ENCODE results near the gene DBP.

The DBP gene

DNA sequence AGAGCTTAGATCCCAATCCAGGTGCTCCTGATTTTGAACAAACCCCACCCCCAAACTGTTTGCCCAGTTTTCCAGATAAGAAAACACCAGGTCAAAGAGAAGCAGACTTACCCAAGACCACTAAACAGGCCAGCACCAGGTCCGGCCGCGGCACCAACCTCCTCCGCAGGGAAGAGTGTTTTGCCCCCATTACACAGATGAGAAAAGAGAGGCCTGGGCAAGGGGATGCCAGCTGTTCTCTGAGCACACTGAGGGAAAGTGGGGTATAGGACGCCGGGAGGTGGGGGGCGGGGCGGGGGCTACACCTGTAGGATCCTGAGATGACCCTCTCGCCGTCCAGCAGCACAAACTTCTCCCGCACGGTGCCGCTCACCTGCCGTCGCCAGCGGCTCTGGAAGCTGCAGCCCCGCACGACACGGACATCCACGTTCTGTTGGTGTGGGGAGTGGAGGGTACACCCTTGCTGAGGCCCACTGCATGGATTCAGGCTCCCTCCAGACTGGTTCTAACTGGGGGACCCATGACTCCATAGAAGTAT is 27.5 kb downstream of the DBP start:
- DNase-seq, result no peak

DNA sequence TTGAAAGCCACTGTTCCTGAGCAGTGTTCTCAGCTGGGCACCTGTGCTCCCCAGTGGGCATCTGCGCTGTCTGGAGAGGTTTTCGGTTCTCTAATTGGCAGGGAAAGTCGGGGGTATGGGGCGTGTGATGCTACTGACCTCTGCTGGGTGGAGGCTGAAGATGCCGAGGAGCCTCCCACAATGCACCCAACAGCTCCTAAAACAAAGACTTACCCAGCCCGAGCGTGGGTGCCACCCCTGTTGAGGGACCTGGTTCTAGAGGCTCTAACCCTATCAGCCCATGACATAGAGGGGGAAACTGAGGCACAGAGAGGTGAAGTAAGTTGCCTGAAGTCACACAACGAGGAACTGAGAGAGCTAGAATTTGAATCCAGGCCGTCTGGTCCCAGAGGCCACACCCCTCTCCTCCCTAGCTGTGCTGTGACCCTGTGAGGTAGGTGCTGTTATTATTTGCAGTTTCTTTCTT is 28.3 kb downstream of the DBP start:
- DNase-seq, result peak; percentile 68 to 74

DNA sequence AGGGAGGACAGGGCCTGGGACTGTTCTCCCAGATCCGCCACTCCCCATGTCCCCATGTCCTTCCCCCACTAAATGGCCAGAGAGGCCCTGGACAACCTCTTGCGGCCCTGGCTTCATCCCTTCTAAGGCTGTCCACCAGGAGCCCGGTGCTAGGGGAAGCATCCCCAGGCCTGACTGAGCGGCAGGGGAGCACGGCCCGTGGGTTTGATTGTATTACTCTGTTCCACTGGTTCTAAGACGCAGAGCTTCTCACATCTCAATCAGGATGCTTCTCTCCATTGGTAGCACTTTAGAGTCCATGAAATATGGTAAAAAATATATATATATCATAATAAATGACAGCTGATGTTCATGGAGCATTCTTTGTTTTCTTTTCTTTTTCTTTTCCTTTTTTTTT is 29.8 kb downstream of the DBP start:
- no peak for DNase-seq

DNA sequence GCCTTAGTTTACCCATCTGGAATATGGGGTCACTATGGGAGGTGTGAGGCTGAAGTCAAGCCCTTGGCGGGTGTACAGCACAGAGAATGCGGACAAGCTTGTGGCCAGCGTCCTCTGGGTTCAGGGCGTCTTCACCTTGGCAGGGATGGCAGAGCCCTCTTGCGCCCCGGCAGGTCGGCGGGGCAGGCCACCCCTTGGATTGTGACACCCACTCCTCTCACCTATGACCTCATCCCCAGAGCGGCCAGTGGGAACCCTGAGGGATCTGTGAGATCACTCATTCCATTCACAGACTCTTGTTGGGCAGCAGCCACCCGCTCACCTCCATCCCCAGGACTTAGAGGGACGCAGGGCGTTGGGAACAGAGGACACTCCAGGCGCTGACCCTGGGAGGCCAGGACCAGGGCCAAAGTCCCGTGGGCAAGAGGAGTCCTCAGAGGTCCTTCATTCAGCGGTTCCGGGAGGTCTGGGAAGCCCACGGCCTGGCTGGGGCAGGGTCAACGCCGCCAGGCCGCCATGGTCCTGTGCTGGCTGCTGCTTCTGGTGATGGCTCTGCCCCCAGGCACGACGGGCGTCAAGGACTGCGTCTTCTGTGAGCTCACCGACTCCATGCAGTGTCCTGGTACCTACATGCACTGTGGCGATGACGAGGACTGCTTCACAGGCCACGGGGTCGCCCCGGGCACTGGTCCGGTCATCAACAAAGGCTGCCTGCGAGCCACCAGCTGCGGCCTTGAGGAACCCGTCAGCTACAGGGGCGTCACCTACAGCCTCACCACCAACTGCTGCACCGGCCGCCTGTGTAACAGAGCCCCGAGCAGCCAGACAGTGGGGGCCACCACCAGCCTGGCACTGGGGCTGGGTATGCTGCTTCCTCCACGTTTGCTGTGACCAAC is 30.5 kb downstream of the DBP start, which contains the start of gene SPACA4:
Gene SPACA4, plus strand, starts transcription at position 280 of the 896 bp plus-strand sequence. Its CDS starts 237 bp downstream, at position 517.
- no peak for DNase-seq

DNA sequence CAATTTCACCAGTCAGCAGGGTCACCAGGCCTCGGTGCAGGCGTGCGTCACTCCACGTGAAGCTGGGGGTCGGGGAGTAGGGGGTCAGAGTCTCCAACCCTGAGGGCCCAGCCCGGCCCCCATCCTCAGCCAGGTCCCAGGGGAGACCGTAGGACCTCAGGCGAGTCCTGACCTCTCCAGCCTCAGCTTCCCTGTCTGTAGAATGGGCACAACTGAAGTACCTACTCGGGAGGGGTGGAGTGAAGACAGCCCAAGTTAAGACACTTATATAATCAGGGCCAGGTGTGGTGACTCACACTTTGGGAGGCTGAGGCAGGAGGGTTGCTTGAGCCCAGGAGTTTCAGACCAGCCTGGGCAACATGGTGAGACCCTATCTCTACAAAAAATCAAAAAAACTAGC is 33.3 kb downstream of the DBP start:
- no peak for DNase-seq

DNA sequence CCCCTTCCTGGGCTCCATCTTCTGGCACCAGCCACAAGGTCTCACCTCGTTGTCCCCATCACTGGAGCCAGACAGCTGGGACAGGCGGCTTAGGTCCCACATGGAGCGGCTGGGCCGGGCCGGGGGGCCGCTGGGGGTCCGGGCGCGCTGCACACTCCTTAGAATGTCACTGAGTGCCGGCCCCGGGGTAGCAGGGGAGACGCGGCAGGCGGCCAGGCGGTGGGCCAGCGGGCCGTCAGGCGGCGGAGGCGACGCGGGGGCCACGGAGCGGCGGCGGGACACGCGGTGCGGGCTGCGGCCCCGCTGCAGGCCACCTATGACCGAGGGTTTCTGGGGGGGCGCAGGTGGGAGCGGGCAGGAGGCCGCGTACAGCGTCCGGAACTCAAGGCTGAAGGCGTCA is 33.7 kb downstream of the DBP start:
- no peak for DNase-seq

DNA sequence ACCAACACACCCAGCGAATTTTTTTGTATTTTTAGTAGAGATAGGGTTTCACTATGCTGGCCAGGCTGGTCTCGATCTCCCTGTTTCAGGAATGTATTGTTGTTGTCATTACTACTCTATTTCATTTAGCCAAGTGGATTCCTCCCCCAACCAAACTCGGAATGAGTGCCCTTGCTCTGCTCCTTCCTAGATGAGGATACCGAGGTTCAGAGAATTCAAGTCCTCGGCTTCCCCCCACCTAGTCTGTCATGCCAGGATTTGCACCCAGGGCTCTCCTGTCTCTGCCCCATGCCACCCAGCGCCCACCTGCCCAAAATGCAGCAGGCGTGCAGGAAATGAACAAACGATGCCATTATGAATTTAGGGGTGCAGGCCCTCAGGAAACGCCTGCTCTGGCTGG is 34.2 kb downstream of the DBP start:
- no peak for DNase-seq

DNA sequence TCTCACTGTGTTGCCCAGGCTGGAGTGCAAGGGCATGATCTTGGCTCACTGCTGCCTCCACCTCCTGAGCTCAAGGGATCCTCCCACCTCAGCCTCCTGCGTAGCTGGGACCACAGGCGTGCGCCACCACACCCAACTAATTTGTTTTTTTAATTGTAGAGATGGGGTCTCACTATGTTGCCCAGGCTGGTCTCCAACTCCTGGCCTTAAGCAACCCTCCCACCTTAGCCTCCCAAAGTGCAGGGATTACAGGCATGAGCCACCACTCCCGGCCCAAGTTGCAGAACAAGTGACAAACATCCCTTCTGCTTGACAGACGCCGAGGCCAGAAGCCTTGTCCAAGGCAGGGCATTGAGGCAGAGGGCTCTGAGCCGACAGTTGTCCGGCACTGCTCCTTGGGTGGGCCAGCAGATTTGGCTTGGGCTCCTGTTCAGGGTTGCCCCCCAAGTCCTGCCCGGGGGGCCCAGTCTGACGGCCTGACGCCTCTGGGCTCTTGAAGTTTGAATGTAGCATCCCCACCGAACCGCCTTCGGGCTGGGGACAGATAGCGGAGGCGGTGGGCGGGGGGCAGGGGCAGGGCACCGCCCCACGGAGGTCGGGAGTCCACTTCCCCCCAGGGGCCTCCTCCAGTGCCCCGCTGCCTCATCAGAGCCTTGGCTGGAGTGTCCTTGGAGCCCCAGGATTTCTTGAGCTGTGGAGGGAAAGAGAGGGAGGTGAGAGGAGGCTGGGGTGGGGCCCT is 36.3 kb downstream of the DBP start:
- no peak for DNase-seq

DNA sequence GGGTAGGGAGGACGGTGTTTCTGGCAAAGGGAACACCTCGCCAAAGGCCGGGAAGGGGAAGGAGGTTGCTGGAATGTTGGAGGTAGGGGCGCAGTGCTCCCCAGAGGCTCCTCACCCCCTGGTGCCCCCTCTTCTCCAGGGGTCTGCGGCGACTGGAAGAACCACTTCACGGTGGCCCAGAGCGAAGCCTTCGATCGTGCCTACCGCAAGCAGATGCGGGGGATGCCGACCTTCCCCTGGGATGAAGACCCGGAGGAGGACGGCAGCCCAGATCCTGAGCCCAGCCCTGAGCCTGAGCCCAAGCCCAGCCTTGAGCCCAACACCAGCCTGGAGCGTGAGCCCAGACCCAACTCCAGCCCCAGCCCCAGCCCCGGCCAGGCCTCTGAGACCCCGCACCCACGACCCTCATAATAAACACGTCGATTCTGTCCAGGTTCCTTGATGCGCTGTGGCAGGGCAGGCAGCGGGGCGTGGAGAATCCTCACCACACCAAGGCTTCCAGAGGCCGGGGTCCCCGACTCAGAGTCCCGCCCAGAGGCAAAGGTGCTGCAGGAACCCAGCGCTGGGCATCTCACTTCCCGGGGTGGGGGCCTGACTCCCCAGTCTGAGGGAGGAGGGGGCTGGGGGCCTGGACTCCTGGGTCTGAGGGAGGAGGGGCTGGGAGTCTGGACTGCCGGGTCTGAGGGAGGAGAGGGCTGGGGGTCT is 38.0 kb downstream of the DBP start:
- no peak for DNase-seq

DNA sequence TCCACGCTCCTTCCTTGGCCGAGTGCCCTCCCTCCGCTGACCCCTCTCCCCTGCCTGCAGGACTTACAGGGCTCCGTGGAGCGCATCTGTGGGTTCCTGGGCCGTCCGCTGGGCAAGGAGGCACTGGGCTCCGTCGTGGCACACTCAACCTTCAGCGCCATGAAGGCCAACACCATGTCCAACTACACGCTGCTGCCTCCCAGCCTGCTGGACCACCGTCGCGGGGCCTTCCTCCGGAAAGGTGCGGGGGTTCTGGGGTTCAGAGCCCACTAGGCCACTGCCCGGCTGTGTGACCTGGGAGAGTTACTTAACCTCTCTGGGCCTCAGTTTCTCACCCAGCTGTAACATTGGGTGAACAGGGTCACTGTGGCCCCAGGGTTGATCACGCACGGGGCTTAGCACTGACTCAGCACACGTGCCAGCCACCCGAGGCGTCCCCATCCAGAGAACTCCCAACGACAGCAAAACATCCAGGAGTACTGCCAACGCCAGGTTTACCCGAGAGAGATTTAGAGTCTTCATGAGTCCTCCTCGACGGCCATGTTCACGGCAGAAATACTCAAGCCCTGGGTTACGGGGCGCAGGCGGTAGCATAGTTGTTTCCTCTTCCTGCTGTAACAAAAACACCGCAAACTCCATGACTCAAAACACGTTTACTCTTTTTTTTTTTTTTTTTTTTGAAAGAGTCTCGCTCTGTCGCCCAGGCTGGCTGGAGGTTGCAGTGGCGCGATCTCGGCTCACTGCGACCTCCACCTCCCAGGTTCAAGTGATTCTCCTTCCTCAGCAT is 40.3 kb downstream of the DBP start:
- DNase-seq, result peak in 1 of 2 donors; percentile 38

DNA sequence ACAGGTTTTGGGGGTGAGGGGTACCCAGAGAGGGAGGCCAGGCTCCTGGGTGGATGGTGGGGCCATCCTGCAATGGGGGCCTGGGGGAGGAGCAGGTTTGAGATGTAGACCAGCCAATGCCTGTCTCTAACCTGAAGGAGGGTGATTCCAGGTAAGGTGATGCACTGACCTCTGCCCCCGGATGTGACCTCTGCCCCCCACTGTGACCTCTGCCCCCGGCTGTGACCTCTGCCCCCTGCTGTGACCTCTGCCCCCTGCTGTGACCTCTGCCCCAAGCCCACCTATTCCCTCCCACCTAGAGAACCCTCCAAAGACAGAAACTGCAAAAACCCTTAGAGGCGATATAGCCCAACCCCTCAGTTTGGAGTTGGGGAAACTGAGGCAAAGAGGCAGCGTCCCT is 40.9 kb downstream of the DBP start:
- DNase-seq, result no peak

DNA sequence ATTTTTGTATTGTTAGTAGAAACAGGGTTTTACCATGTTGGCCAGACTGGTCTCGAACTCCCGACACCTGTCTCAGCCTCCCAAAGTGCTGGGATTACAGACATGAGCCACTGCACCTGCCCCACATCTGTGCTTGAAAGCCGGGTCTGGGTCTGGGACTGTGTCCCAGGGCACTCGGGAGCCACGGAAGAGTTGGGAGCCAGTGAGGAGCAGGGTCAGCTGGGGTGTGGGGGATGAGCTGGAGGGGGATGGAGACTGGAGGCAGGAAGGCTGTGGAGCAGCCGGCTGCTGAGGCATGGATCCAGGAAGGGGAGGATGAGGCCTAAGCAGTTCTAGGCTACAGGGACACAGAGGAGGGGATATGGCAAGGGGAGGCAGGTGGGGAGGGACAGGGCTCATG is 41.3 kb downstream of the DBP start:
- no peak for DNase-seq

DNA sequence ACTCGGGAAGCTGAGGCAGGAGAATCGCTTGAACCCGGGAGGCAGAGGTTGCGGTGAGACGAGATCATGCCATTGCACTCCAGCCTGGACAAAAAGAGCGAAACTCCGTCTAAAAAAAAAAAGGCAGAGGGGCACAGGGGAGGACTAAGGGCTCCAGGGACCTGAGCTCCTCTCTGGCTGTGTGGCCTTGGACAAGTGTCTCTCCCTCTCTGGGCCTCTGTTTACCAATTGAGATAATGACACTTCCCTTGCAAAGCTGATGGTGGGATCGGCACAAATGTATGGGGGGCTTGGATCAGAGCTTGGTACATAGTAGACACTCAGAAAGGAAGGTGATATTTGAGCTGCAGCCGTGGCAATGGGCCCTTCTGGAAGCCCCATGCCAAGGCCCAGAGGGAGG is 42.0 kb downstream of the DBP start:
- no peak for DNase-seq

DNA sequence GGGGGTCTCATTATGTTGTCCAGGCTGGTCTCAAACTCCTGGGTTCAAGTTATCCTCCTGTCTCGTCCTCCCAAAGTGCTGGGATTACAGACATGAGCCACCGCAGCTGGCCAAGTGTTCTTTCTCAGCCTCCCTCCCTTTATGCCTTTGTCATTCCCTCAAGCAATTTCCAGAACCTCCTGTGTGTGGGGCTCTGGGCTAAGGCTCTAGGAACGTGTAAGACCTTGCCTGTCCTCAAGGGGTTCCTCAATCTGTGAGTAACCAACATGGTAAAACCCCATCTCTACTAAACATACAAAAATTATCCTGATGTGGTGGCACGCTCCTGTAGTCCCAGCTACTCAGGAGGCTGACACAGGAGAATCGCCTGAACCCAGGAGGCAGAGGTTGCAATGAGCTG is 46.2 kb downstream of the DBP start:
- peak in 1 of 2 donors; percentile 16 for DNase-seq

DNA sequence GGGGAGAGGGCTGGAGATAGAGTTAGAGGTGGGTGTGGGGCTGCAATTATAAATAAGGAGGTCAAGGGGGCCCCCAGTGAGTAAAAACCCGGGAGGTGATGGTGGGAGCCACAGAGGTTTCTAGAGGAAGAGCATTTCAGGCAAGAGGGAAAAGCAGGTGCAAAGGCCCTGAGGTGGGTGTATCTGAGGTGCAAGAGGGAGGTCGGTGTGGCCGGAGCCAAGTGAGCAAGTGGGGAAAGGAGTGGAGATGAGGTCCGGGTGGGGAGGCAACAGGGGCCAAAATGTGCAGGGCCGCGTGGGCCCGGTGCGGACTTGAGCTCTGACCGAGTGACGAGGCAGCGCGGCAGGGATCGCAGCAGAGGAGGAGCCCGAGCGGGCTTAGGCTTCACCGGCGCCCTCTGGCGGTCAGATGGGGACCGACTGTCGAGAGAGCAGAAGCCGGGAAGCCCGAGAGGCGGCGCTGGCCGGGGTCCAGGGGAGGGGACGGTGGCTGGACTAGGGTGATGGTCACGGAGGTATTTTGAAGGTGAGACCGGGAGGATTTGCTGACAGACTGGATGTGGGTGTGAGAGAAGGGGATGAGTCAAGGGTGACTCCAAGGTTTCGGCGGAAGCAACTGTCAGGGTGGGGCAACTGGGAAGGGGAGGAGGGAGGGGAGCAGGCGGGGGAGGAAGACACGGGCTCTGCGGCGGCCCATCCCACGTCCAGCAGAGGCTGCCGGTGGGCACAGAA is 48.3 kb downstream of the DBP start:
- DNase-seq, result peak; percentile 85 to 90

DNA sequence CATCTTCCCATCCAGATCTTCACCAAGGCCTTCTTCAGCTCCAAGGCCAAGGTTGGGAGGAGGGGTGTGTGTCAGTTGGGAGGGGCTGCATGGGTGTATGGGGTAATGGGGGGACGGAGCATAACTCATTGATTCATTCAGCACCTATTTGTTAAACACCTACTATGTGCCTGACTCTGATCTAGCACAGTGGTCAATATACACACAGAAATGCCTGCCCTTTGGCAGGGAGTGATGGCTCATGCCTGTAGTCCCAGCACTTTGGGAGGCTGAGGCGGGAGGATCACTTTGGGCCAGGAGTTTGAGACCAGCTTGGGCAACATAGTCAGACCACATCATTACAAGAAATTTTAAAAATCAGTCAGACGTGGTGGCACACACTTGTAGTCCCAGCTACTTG is 49.8 kb downstream of the DBP start:
- DNase-seq, result no peak

DNA sequence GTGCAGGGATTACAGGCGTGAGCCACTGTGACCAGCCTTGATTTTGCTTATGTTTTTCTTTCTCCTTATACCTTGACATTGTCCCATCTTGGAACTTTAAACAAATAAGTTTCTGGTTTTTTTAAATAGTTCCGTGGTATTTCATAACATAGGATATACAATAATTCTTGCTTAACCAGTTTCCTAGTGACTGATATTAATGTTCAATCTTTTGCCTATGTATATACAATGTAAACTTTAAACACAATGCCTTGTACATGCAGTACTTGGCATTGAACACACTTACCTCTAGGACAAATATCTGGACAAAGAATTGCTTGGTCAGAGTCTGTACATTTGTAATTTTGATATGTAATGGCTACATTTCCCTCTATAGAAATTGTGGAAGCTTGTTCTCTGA is 55.0 kb downstream of the DBP start:
- no peak for DNase-seq
